Activated naive CD8-positive, alpha-beta T cell treated with anti-CD3 and anti-CD28 coated beads, Interleukin-2, amount 50 U/mL, for 24 hours (primary cell): ENCODE results near the gene EVL.

Experiments
- ATAC-seq: fragments of 150-1000 bp; cut with Tn5 transposase; one replicate; pipeline ENCODE4 v1.10.0; 2021
- DNase-seq: peaks from one replicate; pipeline ENCODE4 v3.0.0; 2021
- H3K27ac Mint-ChIP-seq: one replicate; pipeline ENCODE4 v1.8.0; 2021; ENCODE audit warnings: mild to moderate bottlenecking, mixed read lengths
- H3K27me3 Mint-ChIP-seq: one replicate; pipeline ENCODE4 v1.8.0; 2021; ENCODE audit warnings: mixed read lengths
- H3K36me3 Mint-ChIP-seq: one replicate; pipeline ENCODE4 v1.8.0; 2021; ENCODE audit warnings: low read depth, mixed read lengths
- H3K4me1 Mint-ChIP-seq: one replicate; pipeline ENCODE4 v1.8.0; 2021; ENCODE audit warnings: mixed read lengths
- H3K4me3 Mint-ChIP-seq: one replicate; pipeline ENCODE4 v1.8.0; 2021; ENCODE audit warnings: mild to moderate bottlenecking, moderate library complexity, mixed read lengths
- H3K9me3 Mint-ChIP-seq: one replicate; pipeline ENCODE4 v1.8.0; 2021; ENCODE audit warnings: mixed read lengths

The EVL gene

GRCh38 chr14:100111931-100112704, 46.9 kb downstream of the EVL start:
- peaks cover 26% of the 10 kb centered on the region for H3K36me3 Mint-ChIP-seq
- no peak overlapping the region for H3K4me3 Mint-ChIP-seq

DNA sequence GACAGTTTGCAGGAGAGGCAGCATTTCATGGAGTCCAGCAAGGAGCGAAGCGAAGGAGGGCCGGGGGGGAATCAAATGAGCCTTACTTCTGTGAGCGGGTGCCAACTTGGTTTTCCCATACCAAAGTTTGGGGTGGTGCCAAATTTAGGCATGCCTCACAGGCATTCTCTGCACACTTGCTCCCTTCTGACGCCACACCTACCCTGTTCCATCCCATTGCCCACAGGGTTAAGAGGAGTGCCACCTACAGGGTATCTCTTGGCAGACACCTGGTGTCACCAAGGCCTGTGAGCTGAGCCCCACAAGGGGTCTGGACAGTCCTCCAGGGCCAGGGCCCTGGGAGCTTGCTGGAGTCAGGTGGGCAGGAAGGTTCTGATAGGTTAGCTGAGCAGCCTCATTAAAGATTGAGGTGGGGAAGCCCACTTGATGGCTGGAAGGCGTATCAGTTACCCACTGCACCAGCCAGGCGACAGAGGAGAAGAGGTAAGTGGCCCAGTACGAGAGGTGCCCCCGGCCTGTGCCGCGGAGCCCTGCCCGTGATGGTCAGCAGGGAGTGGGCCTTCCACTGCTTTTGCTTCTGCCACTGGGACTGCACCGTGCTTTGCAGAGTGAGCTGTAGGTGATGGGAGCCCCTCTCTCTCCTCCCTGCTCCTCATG, 49.0 kb downstream of the EVL start:
- DNase-seq (no peak), ATAC-seq (no peak)
- Mint-ChIP-seq H3K36me3 (peaks cover 21% of the 10 kb centered on the region), H3K4me1 (peaks cover 28% of the 10 kb centered on the region), H3K9me3 (no peaks in the 10 kb centered on the region), H3K27ac (peak overlapping the region; percentile 64), H3K4me3 (no peak overlapping the region), H3K27me3 (no peaks in the 10 kb centered on the region)

More at GRCh38 chr14:100111931-100112704, 46.9 kb downstream of the EVL start:
- ATAC-seq (no peak), DNase-seq (no peak)
- H3K4me1 Mint-ChIP-seq, result peaks cover 30% of the 10 kb centered on the region
- no peaks in the 10 kb centered on the region for H3K9me3 Mint-ChIP-seq
- H3K27me3 Mint-ChIP-seq, result no peaks in the 10 kb centered on the region
- peak overlapping the region; percentile 64 for H3K27ac Mint-ChIP-seq

- H3K36me3 Mint-ChIP-seq, result peaks cover 17% of the 10 kb centered on the region
Measured at GRCh38 chr14:100115236-100115635, 50.0 kb downstream of the EVL start.

GRCh38 chr14:100115726-100116125, 50.5 kb downstream of the EVL start:
- no peak overlapping the region for H3K27ac Mint-ChIP-seq
- H3K4me1 Mint-ChIP-seq, result peaks cover 26% of the 10 kb centered on the region
- peaks cover 19% of the 10 kb centered on the region for H3K36me3 Mint-ChIP-seq

More at GRCh38 chr14:100115236-100115635, 50.0 kb downstream of the EVL start:
- Mint-ChIP-seq H3K9me3 (no peaks in the 10 kb centered on the region), H3K27ac (no peak overlapping the region), H3K27me3 (no peaks in the 10 kb centered on the region), H3K4me3 (no peak overlapping the region), H3K4me1 (peaks cover 24% of the 10 kb centered on the region)
- no peak for ATAC-seq
- no peak for DNase-seq

GRCh38 chr14:100116134-100116533, 50.9 kb downstream of the EVL start:
- Mint-ChIP-seq H3K4me1 (peaks cover 26% of the 10 kb centered on the region), H3K27me3 (no peaks in the 10 kb centered on the region), H3K36me3 (peaks cover 19% of the 10 kb centered on the region), H3K27ac (no peak overlapping the region), H3K4me3 (no peak overlapping the region), H3K9me3 (no peaks in the 10 kb centered on the region)
- ATAC-seq (no peak), DNase-seq (no peak)

More at GRCh38 chr14:100115726-100116125, 50.5 kb downstream of the EVL start:
- DNase-seq (no peak), ATAC-seq (no peak)
- Mint-ChIP-seq H3K4me3 (no peak overlapping the region), H3K27me3 (no peaks in the 10 kb centered on the region), H3K9me3 (no peaks in the 10 kb centered on the region)

GRCh38 chr14:100117026-100117425, 51.8 kb downstream of the EVL start:
- Mint-ChIP-seq H3K36me3 (peaks cover 19% of the 10 kb centered on the region), H3K27me3 (no peaks in the 10 kb centered on the region), H3K4me3 (no peak overlapping the region), H3K4me1 (peaks cover 26% of the 10 kb centered on the region), H3K9me3 (no peaks in the 10 kb centered on the region), H3K27ac (peak overlapping the region; percentile 10)
- no peak for ATAC-seq
- DNase-seq, result no peak

DNA sequence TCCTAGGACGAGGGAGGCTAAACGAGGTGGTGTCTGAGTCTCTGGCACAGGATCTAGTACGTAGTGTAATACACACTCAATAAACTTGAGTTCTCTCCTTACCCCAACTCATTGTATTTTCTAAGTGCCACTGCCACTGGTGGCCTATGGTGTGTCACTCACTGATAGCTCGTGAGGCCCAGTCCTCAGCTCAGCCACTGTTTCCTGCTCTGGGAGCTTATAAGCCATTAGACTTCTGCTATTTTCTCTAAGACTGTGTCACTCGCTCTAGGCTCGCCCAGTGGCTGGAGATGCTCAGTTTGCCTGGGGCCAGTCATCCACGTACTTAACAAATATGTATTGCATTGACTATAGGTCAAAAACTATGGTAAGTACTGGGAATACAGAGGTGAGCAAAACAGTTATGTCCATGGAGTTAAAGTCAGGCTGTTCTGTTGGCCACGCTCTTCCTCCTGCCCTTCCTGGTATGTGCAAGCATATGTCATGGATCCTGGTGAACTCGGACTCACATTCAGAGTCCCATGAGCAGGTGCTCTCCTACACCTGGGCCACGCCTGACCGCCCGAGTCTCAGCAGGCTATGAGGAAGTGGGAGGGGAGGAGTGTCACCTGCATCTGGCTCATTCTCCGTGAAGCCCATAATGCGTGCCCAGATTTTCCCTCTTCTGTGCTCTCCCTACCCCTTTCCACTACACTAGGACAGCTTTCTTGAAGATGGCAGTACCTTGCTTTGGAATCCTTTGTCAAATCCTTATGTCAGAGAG, 52.6 kb downstream of the EVL start:
- no peak overlapping the region for H3K4me3 Mint-ChIP-seq
- H3K27ac Mint-ChIP-seq, result peak overlapping the region; percentile 79
- H3K36me3 Mint-ChIP-seq, result peaks cover 12% of the 10 kb centered on the region
- peaks cover 22% of the 10 kb centered on the region for H3K4me1 Mint-ChIP-seq
- no peak for ATAC-seq
- DNase-seq, result no peak
- H3K9me3 Mint-ChIP-seq, result no peaks in the 10 kb centered on the region
- H3K27me3 Mint-ChIP-seq, result no peaks in the 10 kb centered on the region

DNA sequence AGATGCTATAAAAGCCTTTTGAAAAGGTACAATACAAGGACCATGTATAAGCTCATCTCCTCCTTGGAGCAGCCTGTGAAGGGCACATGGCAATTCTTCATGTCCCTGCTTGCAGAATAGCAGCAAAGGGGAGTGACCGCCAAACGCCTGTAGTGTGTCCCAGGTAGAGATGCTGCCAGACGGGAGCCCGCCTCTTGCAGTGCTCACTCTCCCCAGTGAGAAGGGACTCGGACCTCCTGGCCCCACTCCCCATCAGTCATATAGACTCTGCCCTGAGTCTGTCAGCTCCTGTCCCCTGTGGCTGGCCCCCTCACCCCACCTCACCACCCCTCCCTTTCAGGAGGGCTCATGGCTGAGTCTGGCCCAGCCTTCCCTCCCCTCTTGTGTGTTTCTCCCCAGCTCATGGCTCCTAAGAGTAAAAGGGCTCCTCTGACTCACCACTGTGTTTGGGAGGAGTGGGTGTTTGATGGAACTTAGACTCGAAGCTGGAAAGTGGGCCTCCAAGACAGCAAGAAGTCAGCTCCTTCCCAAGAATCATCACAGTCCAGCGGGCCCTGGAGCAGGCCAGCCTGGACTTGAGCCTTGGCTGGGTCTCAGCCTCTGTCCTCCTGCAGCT, 53.3 kb downstream of the EVL start:
- peak; percentile 60 for ATAC-seq
- H3K4me1 Mint-ChIP-seq, result peaks cover 22% of the 10 kb centered on the region
- no peak overlapping the region for H3K4me3 Mint-ChIP-seq
- peaks cover 9% of the 10 kb centered on the region for H3K36me3 Mint-ChIP-seq
- no peaks in the 10 kb centered on the region for H3K27me3 Mint-ChIP-seq
- no peak for DNase-seq
- no peaks in the 10 kb centered on the region for H3K9me3 Mint-ChIP-seq
- H3K27ac Mint-ChIP-seq, result peak overlapping the region; percentile 79

- no peak for DNase-seq
- Mint-ChIP-seq H3K36me3 (peaks cover 12% of the 10 kb centered on the region), H3K27me3 (no peaks in the 10 kb centered on the region), H3K27ac (peak overlapping the region; percentile 79), H3K9me3 (no peaks in the 10 kb centered on the region), H3K4me3 (no peak overlapping the region), H3K4me1 (peaks cover 22% of the 10 kb centered on the region)
- no peak for ATAC-seq
Measured at GRCh38 chr14:100119251-100119650, 54.0 kb downstream of the EVL start.

DNA sequence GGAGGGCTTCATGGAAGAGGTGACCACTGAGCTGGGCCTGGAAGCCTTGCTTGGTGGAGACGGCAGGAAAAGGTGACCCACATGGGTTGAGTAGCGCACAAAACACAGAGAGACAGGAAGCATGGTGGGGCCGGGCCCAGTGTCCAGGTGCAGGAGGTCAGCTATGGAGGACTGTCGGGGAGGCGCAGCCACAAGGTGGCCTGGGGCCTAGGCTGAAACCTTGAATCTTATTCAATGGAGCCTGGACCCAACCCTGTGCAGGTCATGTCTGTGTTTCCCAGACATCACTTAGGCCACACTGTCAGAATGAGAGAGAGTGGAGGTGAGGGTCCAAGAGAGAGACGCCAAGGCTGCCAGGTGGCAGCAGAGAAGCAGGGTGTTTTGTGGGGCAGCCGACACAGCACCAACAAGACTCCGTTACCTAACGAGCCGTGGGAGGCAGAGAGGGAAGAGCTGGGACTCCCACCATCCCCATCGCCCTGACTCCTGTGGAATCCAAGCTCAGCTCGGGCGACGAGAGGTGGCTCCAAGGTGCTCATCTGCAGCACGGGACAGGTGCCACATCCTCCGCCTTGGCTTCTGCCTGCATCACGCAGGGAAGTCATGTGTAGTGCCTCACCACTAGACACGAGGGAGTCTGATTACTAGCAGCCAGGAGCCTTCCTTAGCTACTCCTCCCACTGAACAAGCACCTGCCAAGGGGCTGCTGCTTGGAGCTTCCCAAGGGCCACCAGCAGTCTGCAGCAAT, 55.5 kb downstream of the EVL start:
- Mint-ChIP-seq H3K27me3 (no peaks in the 10 kb centered on the region), H3K4me3 (no peak overlapping the region), H3K27ac (peak overlapping the region; percentile 64), H3K9me3 (no peaks in the 10 kb centered on the region), H3K4me1 (peaks cover 22% of the 10 kb centered on the region), H3K36me3 (peaks cover 16% of the 10 kb centered on the region)
- no peak for ATAC-seq
- DNase-seq, result no peak

DNA sequence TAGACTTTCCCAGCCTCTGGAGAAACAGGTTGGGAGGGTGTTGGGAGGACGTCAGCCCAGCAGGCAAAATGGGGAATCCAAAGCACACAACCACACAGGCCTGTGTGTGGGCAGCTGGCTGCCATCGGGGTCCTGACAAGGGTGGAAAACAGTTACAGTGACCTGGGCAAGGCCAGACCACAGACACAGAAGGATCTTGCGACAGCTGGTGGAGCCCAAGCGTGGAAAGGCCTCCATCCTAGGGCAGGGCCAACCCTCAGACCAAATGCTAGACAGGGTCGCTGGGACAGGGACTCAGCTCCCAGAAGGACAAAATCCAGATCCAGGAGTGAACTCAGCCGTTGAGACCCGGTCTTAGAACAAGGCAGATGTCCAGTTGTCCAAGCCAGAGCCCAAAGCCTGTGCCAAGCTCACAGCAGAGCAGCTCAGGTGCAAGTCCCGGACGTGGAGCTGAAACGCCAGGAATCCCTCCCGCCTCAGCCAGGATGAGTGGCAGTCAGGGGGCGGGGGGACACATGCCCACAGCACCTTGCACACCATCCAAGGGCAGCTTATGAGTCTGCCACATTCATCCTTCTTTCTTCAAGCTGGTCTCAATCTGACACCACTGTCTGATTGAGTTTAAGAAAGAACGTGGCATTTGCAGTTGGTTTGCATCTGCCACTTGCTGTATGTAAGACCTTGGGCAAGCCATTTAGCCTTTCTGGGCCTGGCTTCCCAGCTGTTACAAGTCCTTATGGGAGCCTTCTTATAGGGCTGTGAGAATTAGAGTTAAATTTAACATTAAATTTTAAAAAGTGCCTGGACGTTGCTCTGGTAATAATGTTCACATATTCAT, 56.6 kb downstream of the EVL start:
- no peaks in the 10 kb centered on the region for H3K27me3 Mint-ChIP-seq
- DNase-seq (no peak), ATAC-seq (no peak)
- no peaks in the 10 kb centered on the region for H3K9me3 Mint-ChIP-seq
- H3K27ac Mint-ChIP-seq, result peak overlapping the region; percentile 39
- no peak overlapping the region for H3K4me3 Mint-ChIP-seq
- H3K36me3 Mint-ChIP-seq, result peaks cover 16% of the 10 kb centered on the region
- peaks cover 22% of the 10 kb centered on the region for H3K4me1 Mint-ChIP-seq

DNA sequence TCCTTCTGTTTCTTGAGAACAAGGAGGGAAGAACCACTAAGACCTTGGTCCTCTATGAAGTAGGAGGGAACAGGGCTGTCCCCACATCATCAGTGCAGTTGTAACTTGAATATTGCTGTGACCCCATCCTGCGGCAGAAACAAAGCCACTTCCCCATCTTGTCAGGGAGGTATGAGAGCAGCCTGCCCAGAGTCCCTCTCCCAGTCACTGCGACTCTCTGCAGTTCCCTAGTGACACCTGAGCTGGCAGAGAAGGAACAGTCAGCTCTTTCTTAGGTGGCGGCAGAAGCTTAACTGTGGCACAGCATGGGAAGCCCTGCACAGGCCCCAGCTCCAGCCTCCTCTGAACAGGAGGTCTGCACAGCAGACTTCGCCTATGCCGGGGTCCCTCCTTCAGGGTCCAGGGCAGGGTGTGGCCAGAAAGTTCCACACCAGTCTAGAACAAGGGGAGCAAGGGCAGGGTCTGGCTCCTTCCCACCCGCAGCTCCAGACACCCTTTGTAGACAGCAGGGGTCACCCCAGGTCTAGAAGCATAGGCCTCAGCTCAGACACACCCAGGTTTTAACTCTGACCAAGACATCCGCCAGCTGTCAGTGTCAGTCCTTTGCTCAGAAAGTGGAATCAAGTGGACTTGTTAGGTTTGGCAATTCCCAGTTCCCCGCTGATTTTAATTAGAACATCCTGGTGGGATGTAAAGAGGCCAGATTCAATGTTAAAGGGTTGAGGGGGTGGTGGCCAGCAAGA, 57.4 kb downstream of the EVL start:
- Mint-ChIP-seq H3K4me3 (no peak overlapping the region), H3K27me3 (no peaks in the 10 kb centered on the region), H3K9me3 (no peaks in the 10 kb centered on the region), H3K36me3 (peaks cover 20% of the 10 kb centered on the region), H3K4me1 (peaks cover 18% of the 10 kb centered on the region), H3K27ac (peak overlapping the region; percentile 1)
- DNase-seq (no peak), ATAC-seq (no peak)

- H3K36me3 Mint-ChIP-seq, result peaks cover 19% of the 10 kb centered on the region
- H3K4me1 Mint-ChIP-seq, result peaks cover 8% of the 10 kb centered on the region
- DNase-seq (no peak), ATAC-seq (no peak)
- no peak overlapping the region for H3K4me3 Mint-ChIP-seq
- no peaks in the 10 kb centered on the region for H3K27me3 Mint-ChIP-seq
- no peak overlapping the region for H3K27ac Mint-ChIP-seq
- H3K9me3 Mint-ChIP-seq, result no peaks in the 10 kb centered on the region
Measured at GRCh38 chr14:100123618-100124017, 58.4 kb downstream of the EVL start.
